ENCODE results near the gene CLK1.

DNA sequence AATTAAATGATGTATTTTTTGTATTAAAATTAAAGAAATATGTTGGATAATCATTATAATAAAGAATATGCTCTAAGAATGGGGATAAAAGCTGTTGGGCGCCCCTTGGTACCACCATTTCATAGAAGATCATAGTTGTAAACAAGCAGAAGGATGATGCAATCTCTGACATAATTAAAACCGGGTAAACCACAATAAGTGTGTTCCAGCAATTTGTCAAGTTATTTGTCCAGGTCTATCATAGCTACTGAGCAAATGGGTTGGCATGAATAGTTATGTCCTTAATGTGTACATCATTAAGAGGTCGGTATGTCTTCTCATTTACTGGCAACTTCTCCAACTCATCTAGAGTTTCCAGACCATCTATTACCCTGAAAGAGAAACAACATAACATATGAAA, 6.7 kb upstream of the CLK1 start:
- TF ChIP-seq TCF4 (CRISPR knock-in tag; IDR thresholded peaks at IDR 0.05; ENCODE audit: borderline replicate concordance), result no peak
- no peak for TF ChIP-seq ESRRG (CRISPR knock-in tag; IDR thresholded peaks at IDR 0.05)
- no peak for TF ChIP-seq RARB (CRISPR knock-in tag; IDR thresholded peaks at IDR 0.05)
- TF ChIP-seq GLIS3 (CRISPR knock-in tag; IDR thresholded peaks at IDR 0.05), result no peak
- TF ChIP-seq ZNF8 (CRISPR knock-in tag; IDR thresholded peaks at IDR 0.05), result no peak
- TF ChIP-seq ZFP3 (CRISPR knock-in tag; IDR thresholded peaks at IDR 0.05), result no peak
- no peak for TF ChIP-seq SNAI2 (CRISPR knock-in tag; IDR thresholded peaks at IDR 0.05)
- TF ChIP-seq ARNTL (CRISPR knock-in tag; IDR thresholded peaks at IDR 0.05; ENCODE audit: borderline replicate concordance, low read depth), result no peak

Data from SK-N-SH treated with all-trans-retinoic acid at 6 μM for 48 hours (cell line).